Fibroblast of lung (primary cell): Measurements from ENCODE around the gene PHOSPHO2. TPM values are rescaled to one million over a fixed set of nuclear protein-coding genes. Genes with fewer than 3 reads are reported as not detected.

Source experiments
- DNase-seq, 2 donors: peaks; one replicate each; pipeline versions ENCODE4 v3.0.0 to v3.0.0-alpha.2; 2010; ENCODE audit warnings: low read depth in 2 of 2
- H2AFZ ChIP-seq: 2 replicates; pipeline ENCODE4 v1.5.1; 2012; ENCODE audit warnings: low read length, control low read depth, inconsistent platforms
- H3K27ac ChIP-seq: 2 replicates; pipeline ENCODE4 v1.5.1; 2011; ENCODE audit warnings: low read length, control low read depth; ENCODE audit not compliant: insufficient read depth
- H3K27me3 ChIP-seq: 2 replicates; pipeline ENCODE4 v1.5.1; 2011; ENCODE audit warnings: mild to moderate bottlenecking, low read length; ENCODE audit not compliant: control insufficient read depth, insufficient read depth
- H3K36me3 ChIP-seq: 2 replicates; pipeline ENCODE4 v1.5.1; 2011; ENCODE audit warnings: low read length; ENCODE audit not compliant: control insufficient read depth, insufficient read depth
- H3K4me1 ChIP-seq: 2 replicates; pipeline ENCODE4 v1.5.1; 2011; ENCODE audit warnings: low read length; ENCODE audit not compliant: control insufficient read depth, insufficient read depth; ENCODE audit errors: extremely low read depth
- H3K4me2 ChIP-seq: 2 replicates; pipeline ENCODE4 v1.5.1; 2011; ENCODE audit warnings: low read length, control low read depth; ENCODE audit not compliant: insufficient read depth; ENCODE audit errors: extremely low read depth
- H3K4me3 ChIP-seq, 4 experiments: fragments of 200-600 bp in 1 of 4; sonication (generic) in 1 of 4; replicated peaks in 1 of 4; 2 replicates each; pipeline ENCODE4 v1.5.1; 2011 to 2016; ENCODE audit warnings: low read length in 4 of 4, low read depth in 3 of 4, mild to moderate bottlenecking in 3 of 4, control low read depth in 2 of 4, inconsistent platforms in 1 of 4, mixed read lengths in 1 of 4; ENCODE audit not compliant: insufficient read depth in 1 of 4; ENCODE audit errors: control extremely low read depth in 1 of 4
- H3K79me2 ChIP-seq: 2 replicates; pipeline ENCODE4 v1.5.1; 2012; ENCODE audit warnings: mild to moderate bottlenecking, low read length, inconsistent platforms; ENCODE audit not compliant: control insufficient read depth, insufficient read depth
- H3K9ac ChIP-seq: 2 replicates; pipeline ENCODE4 v1.5.1; 2011; ENCODE audit warnings: mild to moderate bottlenecking, low read length, control low read depth; ENCODE audit not compliant: insufficient read depth
- H3K9me3 ChIP-seq: 2 replicates; pipeline ENCODE4 v1.5.1; 2012; ENCODE audit warnings: low read depth, low read length; ENCODE audit not compliant: control insufficient read depth, insufficient read depth
- H4K20me1 ChIP-seq: 2 replicates; pipeline ENCODE4 v1.5.1; 2011; ENCODE audit warnings: low read length; ENCODE audit not compliant: control insufficient read depth, insufficient read depth; ENCODE audit errors: extremely low read depth
- EZH2 ChIP-seq: IDR thresholded peaks from 2 replicates; pipeline ENCODE4 v1.5.1; 2012; ENCODE audit warnings: low read length, control low read depth, mild to moderate bottlenecking; ENCODE audit errors: missing control alignments
- polyA plus RNA-seq, 2 donors: library from polyadenylated mRNA; depleted of rRNA in 1 of 2; stranded (reverse) in 1 of 2; unstranded in 1 of 2; fragments of >200 nt; gene quantifications; 2 replicates each; pipeline ENCODE4 v1.2.1, GENCODE V29; 2011 to 2012; ENCODE audit warnings: missing spikeins in 1 of 2
- total RNA-seq: library from RNA; depleted of rRNA; stranded (reverse); fragments of >200 nt; gene quantifications from 2 replicates; pipeline ENCODE4 v1.2.1, GENCODE V29; 2014
- TF ChIP-seq, protein P1 (sequence below), 2 donors: IDR thresholded peaks in 1 of 2; conservative IDR thresholded peaks in 1 of 2; 1 replicate in 1 of 2; 2 replicates in 1 of 2; pipeline ENCODE4 v1.5.1; 2011 to 2012; ENCODE audit warnings: low read length in 2 of 2, control low read depth in 1 of 2, inconsistent platforms in 1 of 2, low read depth in 1 of 2, mild to moderate bottlenecking in 1 of 2

The PHOSPHO2 gene
- total and polyA plus RNA-seq, 2 donors (not counting 1 experiment from before 2014, with no cell fraction given): 2.8 to 5.4 TPM

DNA sequence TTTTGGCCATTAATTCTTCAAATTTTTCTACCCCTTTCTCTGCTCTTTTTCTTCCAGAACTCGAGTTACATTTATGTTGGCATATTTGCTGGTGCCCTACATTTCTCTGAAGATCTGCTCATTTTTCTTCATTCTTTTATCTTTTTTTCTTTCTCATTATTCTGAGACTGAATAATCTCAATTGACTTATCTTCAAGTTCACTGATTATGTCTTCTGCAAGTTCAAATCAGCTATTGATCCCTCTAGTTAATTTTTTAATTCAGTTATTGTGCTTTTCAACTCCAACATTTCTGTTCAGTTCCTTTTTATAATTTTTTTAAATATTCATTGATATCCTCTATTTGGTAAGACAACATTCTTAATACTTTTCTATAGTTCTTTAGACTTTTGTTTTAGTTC is 3.3 kb upstream of the PHOSPHO2 start:
- DNase-seq: no peak
- H3K27ac ChIP-seq: no peak overlapping the region
- no peak overlapping the region for H2AFZ ChIP-seq
- no peaks in the 10 kb centered on the region for H4K20me1 ChIP-seq
- H3K9me3 ChIP-seq: no peaks in the 10 kb centered on the region
- no peaks in the 10 kb centered on the region for H3K36me3 ChIP-seq
- no peak for TF ChIP-seq EZH2
- TF ChIP-seq, protein P1, sequence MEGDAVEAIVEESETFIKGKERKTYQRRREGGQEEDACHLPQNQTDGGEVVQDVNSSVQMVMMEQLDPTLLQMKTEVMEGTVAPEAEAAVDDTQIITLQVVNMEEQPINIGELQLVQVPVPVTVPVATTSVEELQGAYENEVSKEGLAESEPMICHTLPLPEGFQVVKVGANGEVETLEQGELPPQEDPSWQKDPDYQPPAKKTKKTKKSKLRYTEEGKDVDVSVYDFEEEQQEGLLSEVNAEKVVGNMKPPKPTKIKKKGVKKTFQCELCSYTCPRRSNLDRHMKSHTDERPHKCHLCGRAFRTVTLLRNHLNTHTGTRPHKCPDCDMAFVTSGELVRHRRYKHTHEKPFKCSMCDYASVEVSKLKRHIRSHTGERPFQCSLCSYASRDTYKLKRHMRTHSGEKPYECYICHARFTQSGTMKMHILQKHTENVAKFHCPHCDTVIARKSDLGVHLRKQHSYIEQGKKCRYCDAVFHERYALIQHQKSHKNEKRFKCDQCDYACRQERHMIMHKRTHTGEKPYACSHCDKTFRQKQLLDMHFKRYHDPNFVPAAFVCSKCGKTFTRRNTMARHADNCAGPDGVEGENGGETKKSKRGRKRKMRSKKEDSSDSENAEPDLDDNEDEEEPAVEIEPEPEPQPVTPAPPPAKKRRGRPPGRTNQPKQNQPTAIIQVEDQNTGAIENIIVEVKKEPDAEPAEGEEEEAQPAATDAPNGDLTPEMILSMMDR (conservative IDR thresholded peaks at IDR 0.05 in 1 of 2, IDR thresholded peaks at IDR 0.05 in 1 of 2; ENCODE audit: low read depth in 1 of 2, low read length in 2 of 2): no peak
- no peaks in the 10 kb centered on the region for H3K4me1 ChIP-seq
- no peak overlapping the region for H3K9ac ChIP-seq
- H3K4me2 ChIP-seq: no peak overlapping the region
- no peak overlapping the region for H3K4me3 ChIP-seq
- H3K27me3 ChIP-seq: peaks cover 3% of the 10 kb centered on the region
- H3K79me2 ChIP-seq: no peaks in the 10 kb centered on the region

DNA sequence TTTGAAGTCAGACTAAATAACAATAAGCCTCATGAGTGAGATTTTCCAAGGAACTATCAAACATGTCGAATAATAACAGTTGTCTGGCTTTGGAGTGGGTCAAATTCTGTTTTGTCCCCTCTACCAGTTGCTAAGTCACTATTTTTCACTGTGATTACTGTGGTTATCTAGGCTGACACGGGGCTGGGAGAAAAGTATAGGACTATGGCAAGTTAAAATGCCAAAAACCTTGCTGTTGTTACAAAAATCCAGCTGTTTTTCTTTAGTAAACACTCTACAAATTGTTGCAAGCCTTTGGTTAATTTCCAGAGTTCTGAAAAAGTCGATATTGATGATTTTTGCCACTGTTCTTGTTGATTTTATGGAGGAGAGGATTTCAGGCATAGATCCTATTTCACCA is 1.6 kb upstream of the PHOSPHO2 start:
- DNase-seq: no peak
- H3K27me3 ChIP-seq: peaks cover 3% of the 10 kb centered on the region
- H2AFZ ChIP-seq: no peak overlapping the region
- H3K4me2 ChIP-seq: no peak overlapping the region
- no peaks in the 10 kb centered on the region for H3K9me3 ChIP-seq
- H4K20me1 ChIP-seq: no peaks in the 10 kb centered on the region
- no peak overlapping the region for H3K4me3 ChIP-seq
- H3K4me1 ChIP-seq: peaks cover 3% of the 10 kb centered on the region
- TF ChIP-seq, protein P1 (conservative IDR thresholded peaks at IDR 0.05 in 1 of 2, IDR thresholded peaks at IDR 0.05 in 1 of 2; ENCODE audit: low read depth in 1 of 2, low read length in 2 of 2): no peak
- TF ChIP-seq EZH2: no peak
- no peaks in the 10 kb centered on the region for H3K79me2 ChIP-seq
- H3K36me3 ChIP-seq: no peaks in the 10 kb centered on the region
- H3K27ac ChIP-seq: no peak overlapping the region
- H3K9ac ChIP-seq: no peak overlapping the region

DNA sequence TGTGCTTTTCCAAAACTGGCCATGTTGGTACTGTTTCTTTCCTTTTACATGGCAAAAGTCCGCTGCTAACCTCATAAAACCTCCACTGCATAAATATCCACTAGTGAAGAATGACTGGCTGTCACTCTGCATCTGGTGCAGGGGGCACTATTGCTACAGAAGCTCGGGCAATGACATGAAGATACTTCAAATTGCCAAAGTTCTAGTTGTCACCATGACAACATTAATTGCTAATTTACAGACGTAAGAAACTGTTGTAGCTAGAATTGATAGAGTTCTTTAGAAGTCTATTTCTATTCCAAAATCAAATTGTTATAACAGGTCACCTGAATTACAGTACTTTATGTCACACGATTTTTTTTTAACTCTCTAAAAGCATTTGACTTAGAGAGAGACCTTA is 909 bp upstream of the PHOSPHO2 start:
- H3K4me1 ChIP-seq: peaks cover 3% of the 10 kb centered on the region
- H3K36me3 ChIP-seq: no peaks in the 10 kb centered on the region
- no peak overlapping the region for H2AFZ ChIP-seq
- DNase-seq: no peak
- H3K9ac ChIP-seq: no peak overlapping the region
- H4K20me1 ChIP-seq: no peaks in the 10 kb centered on the region
- H3K4me2 ChIP-seq: peak overlapping the region; percentile 98
- H3K4me3 ChIP-seq: peak overlapping the region in 2 of 4 experiments; percentile 88 to 92
- H3K27ac ChIP-seq: no peak overlapping the region
- no peaks in the 10 kb centered on the region for H3K79me2 ChIP-seq
- no peak for TF ChIP-seq EZH2
- TF ChIP-seq, protein P1 (conservative IDR thresholded peaks at IDR 0.05 in 1 of 2, IDR thresholded peaks at IDR 0.05 in 1 of 2; ENCODE audit: low read depth in 1 of 2, low read length in 2 of 2): peak in 1 of 2 donors; percentile 4
- H3K9me3 ChIP-seq: no peaks in the 10 kb centered on the region
- peaks cover 3% of the 10 kb centered on the region for H3K27me3 ChIP-seq
